Skeletal muscle tissue (tissue), 4 donors: ENCODE measurements around the gene NSFL1C. TPM values are rescaled to one million over a fixed set of nuclear protein-coding genes. Genes with fewer than 3 reads are reported as not detected.
A peak's percentile ranks its signal among the peaks of the same experiment; 100 is the strongest.

Experiments
- H3K27ac ChIP-seq: one replicate; pipeline ENCODE4 v1.7.0; 2013; ENCODE audit warnings: mild to moderate bottlenecking, low read depth, low read length, inconsistent platforms
- H3K27me3 ChIP-seq, 3 donors: one replicate each; pipeline ENCODE4 v1.7.0; 2013; ENCODE audit warnings: low read length in 3 of 3; ENCODE audit not compliant: control insufficient read depth in 3 of 3, insufficient read depth in 3 of 3
- H3K36me3 ChIP-seq, 3 donors: one replicate each; pipeline ENCODE4 v1.7.0; 2013; ENCODE audit warnings: low read length in 3 of 3; ENCODE audit not compliant: control insufficient read depth in 3 of 3, insufficient read depth in 3 of 3
- H3K4me1 ChIP-seq, 3 donors: one replicate each; pipeline ENCODE4 v1.7.0; 2013; ENCODE audit warnings: low read length in 3 of 3, mild to moderate bottlenecking in 3 of 3; ENCODE audit not compliant: control insufficient read depth in 3 of 3, insufficient read depth in 3 of 3
- H3K4me3 ChIP-seq, 3 donors: one replicate each; pipeline ENCODE4 v1.7.0; 2013; ENCODE audit warnings: low read length in 3 of 3
- H3K9ac ChIP-seq, 3 donors: one replicate each; pipeline ENCODE4 v1.7.0; 2013; ENCODE audit warnings: low read length in 3 of 3, mild to moderate bottlenecking in 3 of 3, moderate library complexity in 2 of 3, low read depth in 1 of 3
- H3K9me3 ChIP-seq, 3 donors: one replicate each; pipeline ENCODE4 v1.7.0; 2013; ENCODE audit warnings: low read length in 3 of 3; ENCODE audit not compliant: control insufficient read depth in 3 of 3
- total RNA-seq: library from RNA; depleted of rRNA; stranded (reverse); fragments of >200 nt; gene quantifications from one replicate; pipeline ENCODE4 v1.2.3, GENCODE V29; 2014
- donor health status: Osteomylitis.

NSFL1C gene
- total RNA-seq, 1 donor from 2014 or later: 28.7 TPM

GRCh38 chr20:1396702-1397101 is 69.9 kb downstream of the NSFL1C start:
- H3K4me3 ChIP-seq: no peak overlapping the region
- H3K4me1 ChIP-seq: peaks cover 13 to 20% (median 15%) of the 10 kb centered on the region in 3 donors
- H3K9ac ChIP-seq: no peak overlapping the region
- peaks cover 6 to 15% (median 9%) of the 10 kb centered on the region in 3 donors for H3K27me3 ChIP-seq
- no peaks in the 10 kb centered on the region for H3K36me3 ChIP-seq
- no peaks in the 10 kb centered on the region for H3K9me3 ChIP-seq
- no peak overlapping the region for H3K27ac ChIP-seq

- H3K4me1 ChIP-seq: peaks cover 18 to 25% (median 19%) of the 10 kb centered on the region in 3 donors
- no peak overlapping the region for H3K27ac ChIP-seq
- no peak overlapping the region for H3K4me3 ChIP-seq
- H3K9ac ChIP-seq: no peak overlapping the region
- H3K36me3 ChIP-seq: no peaks in the 10 kb centered on the region
- peaks cover 6 to 15% (median 9%) of the 10 kb centered on the region in 3 donors for H3K27me3 ChIP-seq
- H3K9me3 ChIP-seq: no peaks in the 10 kb centered on the region
Measured at GRCh38 chr20:1396264-1396663, 70.4 kb downstream of the NSFL1C start.

- Histone ChIP-seq H3K4me1 (peaks cover 31 to 38% (median 34%) of the 10 kb centered on the region in 3 donors), H3K9ac (no peak overlapping the region), H3K27ac (no peak overlapping the region), H3K27me3 (peaks cover 6 to 15% (median 9%) of the 10 kb centered on the region in 3 donors), H3K36me3 (no peaks in the 10 kb centered on the region), H3K4me3 (no peak overlapping the region), H3K9me3 (no peaks in the 10 kb centered on the region)
Measured at GRCh38 chr20:1394686-1395085, 72.0 kb downstream of the NSFL1C start.

- Histone ChIP-seq H3K36me3 (peaks cover 0 to 2% (median 0%) of the 10 kb centered on the region in 3 donors), H3K9me3 (no peaks in the 10 kb centered on the region), H3K4me3 (peak overlapping the region; percentile 90 to 97 (median 92)), H3K27ac (peak overlapping the region; percentile 65), H3K27me3 (peaks cover 5 to 12% (median 6%) of the 10 kb centered on the region in 3 donors), H3K4me1 (peaks cover 42 to 50% (median 44%) of the 10 kb centered on the region in 3 donors), H3K9ac (peak overlapping the region; percentile 44 to 86 (median 85))
Measured at GRCh38 chr20:1393507-1393882, 73.2 kb downstream of the NSFL1C start.

GRCh38 chr20:1392693-1393506 is 73.7 kb downstream of the NSFL1C start, which contains the start of gene FKBP1A:
TSS of gene FKBP1A (minus strand) at chr20:1393054. CDS start at chr20:1392998, 56 bp downstream.
- peaks cover 48 to 53% (median 49%) of the 10 kb centered on the region in 3 donors for H3K4me1 ChIP-seq

GRCh38 chr20:1392443-1392692 is 74.3 kb downstream of the NSFL1C start:
- Histone ChIP-seq H3K36me3 (peaks cover 0 to 2% (median 0%) of the 10 kb centered on the region in 3 donors), H3K4me3 (peak overlapping the region; percentile 81 to 97 (median 90)), H3K27ac (peak overlapping the region; percentile 65), H3K27me3 (peaks cover 0 to 12% (median 5%) of the 10 kb centered on the region in 3 donors), H3K9me3 (no peaks in the 10 kb centered on the region), H3K9ac (peak overlapping the region; percentile 71 to 86 (median 84)), H3K4me1 (peaks cover 49 to 53% (median 50%) of the 10 kb centered on the region in 3 donors)

More at GRCh38 chr20:1392693-1393506, 73.7 kb downstream of the NSFL1C start, which contains the start of gene FKBP1A:
- H3K9me3 ChIP-seq: no peaks in the 10 kb centered on the region
- H3K27me3 ChIP-seq: peaks cover under 1 to 12% (median 5%) of the 10 kb centered on the region in 3 donors
- H3K36me3 ChIP-seq: peaks cover 0 to 2% (median 0%) of the 10 kb centered on the region in 3 donors
- H3K9ac ChIP-seq: peak within 1 kb of the TSS; percentile 71 to 86 (median 85)
- peak within 1 kb of the TSS; percentile 65 for H3K27ac ChIP-seq
- peak within 1 kb of the TSS; percentile 90 to 97 (median 92) for H3K4me3 ChIP-seq

Other genes starting within 250 kb of the NSFL1C start
- gene RAD21L1, start 240.8 kb downstream of the NSFL1C start, total RNA-seq: not detected
- 3.7 TPM for gene SNPH, start 200.6 kb downstream of the NSFL1C start, total RNA-seq
- gene SDCBP2, start 137.7 kb downstream of the NSFL1C start, total RNA-seq: 1.6 TPM
- gene FKBP1A, start 73.8 kb downstream of the NSFL1C start, total RNA-seq: 56.4 TPM
- 1.6 TPM for gene SIRPB2, start 24.6 kb upstream of the NSFL1C start, total RNA-seq
- gene SIRPD, start 90.9 kb upstream of the NSFL1C start, total RNA-seq: not detected
- 3.7 TPM for gene SIRPB1, start 153.2 kb upstream of the NSFL1C start, total RNA-seq
- under 0.01 TPM for gene SIRPG, start 190.9 kb upstream of the NSFL1C start, total RNA-seq